Activated naive CD8-positive, alpha-beta T cell (primary cell): ENCODE data around the gene FERMT2.

Experiments used
- H3K27ac Mint-ChIP-seq: one replicate; pipeline ENCODE4 v1.8.0; 2021; ENCODE audit warnings: mixed read lengths
- H3K27me3 Mint-ChIP-seq: one replicate; pipeline ENCODE4 v1.8.0; 2021; ENCODE audit warnings: mixed read lengths
- H3K36me3 Mint-ChIP-seq: one replicate; pipeline ENCODE4 v1.8.0; 2021; ENCODE audit warnings: mixed read lengths
- H3K4me1 Mint-ChIP-seq: one replicate; pipeline ENCODE4 v1.8.0; 2021; ENCODE audit warnings: low read depth, mixed read lengths
- H3K4me3 Mint-ChIP-seq: one replicate; pipeline ENCODE4 v1.8.0; 2021; ENCODE audit warnings: mild to moderate bottlenecking, mixed read lengths
- H3K9me3 Mint-ChIP-seq: one replicate; pipeline ENCODE4 v1.8.0; 2021; ENCODE audit warnings: low read depth, mixed read lengths

Gene FERMT2

GRCh38 chr14:52900731-52901130, 50.1 kb downstream of the FERMT2 start:
- Mint-ChIP-seq H3K4me3 (no peak overlapping the region), H3K27me3 (peaks cover 2% of the 10 kb centered on the region), H3K9me3 (no peaks in the 10 kb centered on the region), H3K27ac (no peak overlapping the region), H3K36me3 (no peaks in the 10 kb centered on the region), H3K4me1 (no peaks in the 10 kb centered on the region)

- peaks cover 2% of the 10 kb centered on the region for H3K27me3 Mint-ChIP-seq
- no peak overlapping the region for H3K4me3 Mint-ChIP-seq
- no peaks in the 10 kb centered on the region for H3K9me3 Mint-ChIP-seq
- H3K36me3 Mint-ChIP-seq: no peaks in the 10 kb centered on the region
- H3K27ac Mint-ChIP-seq: no peak overlapping the region
- peaks cover 6% of the 10 kb centered on the region for H3K4me1 Mint-ChIP-seq
These were observed 52.4 kb downstream of the FERMT2 start for GRCh38 chr14:52898496-52898895.

GRCh38 chr14:52895000-52895399, 55.9 kb downstream of the FERMT2 start:
- Mint-ChIP-seq H3K27ac (no peak overlapping the region), H3K4me1 (peaks cover 6% of the 10 kb centered on the region), H3K9me3 (no peaks in the 10 kb centered on the region), H3K36me3 (no peaks in the 10 kb centered on the region), H3K4me3 (no peak overlapping the region), H3K27me3 (no peaks in the 10 kb centered on the region)

GRCh38 chr14:52891800-52892199, 59.0 kb downstream of the FERMT2 start:
- no peak overlapping the region for H3K4me3 Mint-ChIP-seq
- no peaks in the 10 kb centered on the region for H3K27me3 Mint-ChIP-seq
- no peaks in the 10 kb centered on the region for H3K36me3 Mint-ChIP-seq
- peaks cover 6% of the 10 kb centered on the region for H3K4me1 Mint-ChIP-seq
- H3K27ac Mint-ChIP-seq: no peak overlapping the region
- no peaks in the 10 kb centered on the region for H3K9me3 Mint-ChIP-seq

- Mint-ChIP-seq H3K36me3 (no peaks in the 10 kb centered on the region), H3K4me3 (no peak overlapping the region), H3K4me1 (no peaks in the 10 kb centered on the region), H3K27me3 (no peaks in the 10 kb centered on the region), H3K9me3 (no peaks in the 10 kb centered on the region), H3K27ac (no peak overlapping the region)
These were observed 61.7 kb downstream of the FERMT2 start for GRCh38 chr14:52888839-52889838.

GRCh38 chr14:52888159-52888558, 62.7 kb downstream of the FERMT2 start:
- H3K27ac Mint-ChIP-seq: no peak overlapping the region
- no peaks in the 10 kb centered on the region for H3K4me1 Mint-ChIP-seq
- no peaks in the 10 kb centered on the region for H3K9me3 Mint-ChIP-seq
- H3K27me3 Mint-ChIP-seq: no peaks in the 10 kb centered on the region
- no peak overlapping the region for H3K4me3 Mint-ChIP-seq
- H3K36me3 Mint-ChIP-seq: peaks cover 3% of the 10 kb centered on the region

GRCh38 chr14:52885230-52885629, 65.6 kb downstream of the FERMT2 start:
- Mint-ChIP-seq H3K9me3 (no peaks in the 10 kb centered on the region), H3K4me1 (no peaks in the 10 kb centered on the region), H3K36me3 (peaks cover 3% of the 10 kb centered on the region), H3K4me3 (no peak overlapping the region), H3K27ac (no peak overlapping the region), H3K27me3 (no peaks in the 10 kb centered on the region)

GRCh38 chr14:52883658-52884057, 67.2 kb downstream of the FERMT2 start:
- H3K36me3 Mint-ChIP-seq: peaks cover 3% of the 10 kb centered on the region
- H3K27ac Mint-ChIP-seq: no peak overlapping the region
- no peak overlapping the region for H3K4me3 Mint-ChIP-seq
- H3K27me3 Mint-ChIP-seq: no peaks in the 10 kb centered on the region
- H3K4me1 Mint-ChIP-seq: no peaks in the 10 kb centered on the region
- H3K9me3 Mint-ChIP-seq: no peaks in the 10 kb centered on the region

GRCh38 chr14:52882824-52883223, 68.0 kb downstream of the FERMT2 start:
- Mint-ChIP-seq H3K27ac (no peak overlapping the region), H3K4me1 (no peaks in the 10 kb centered on the region), H3K9me3 (no peaks in the 10 kb centered on the region), H3K36me3 (peaks cover 3% of the 10 kb centered on the region), H3K27me3 (peaks cover 2% of the 10 kb centered on the region), H3K4me3 (no peak overlapping the region)

GRCh38 chr14:52879958-52880357, 70.9 kb downstream of the FERMT2 start:
- Mint-ChIP-seq H3K27ac (no peak overlapping the region), H3K4me3 (no peak overlapping the region)

GRCh38 chr14:52878946-52879345, 71.9 kb downstream of the FERMT2 start:
- Mint-ChIP-seq H3K27me3 (peaks cover 2% of the 10 kb centered on the region), H3K9me3 (no peaks in the 10 kb centered on the region), H3K27ac (no peak overlapping the region), H3K4me3 (no peak overlapping the region), H3K36me3 (peaks cover 1% of the 10 kb centered on the region), H3K4me1 (no peaks in the 10 kb centered on the region)

More at GRCh38 chr14:52879958-52880357, 70.9 kb downstream of the FERMT2 start:
- H3K36me3 Mint-ChIP-seq: peaks cover 3% of the 10 kb centered on the region
- no peaks in the 10 kb centered on the region for H3K4me1 Mint-ChIP-seq
- no peaks in the 10 kb centered on the region for H3K9me3 Mint-ChIP-seq
- peaks cover 2% of the 10 kb centered on the region for H3K27me3 Mint-ChIP-seq

- H3K9me3 Mint-ChIP-seq: no peaks in the 10 kb centered on the region
- H3K27me3 Mint-ChIP-seq: peaks cover 2% of the 10 kb centered on the region
- no peaks in the 10 kb centered on the region for H3K4me1 Mint-ChIP-seq
- H3K27ac Mint-ChIP-seq: no peak overlapping the region
- no peak overlapping the region for H3K4me3 Mint-ChIP-seq
- no peaks in the 10 kb centered on the region for H3K36me3 Mint-ChIP-seq
These were observed 72.4 kb downstream of the FERMT2 start for GRCh38 chr14:52878469-52878868.

GRCh38 chr14:52877628-52878027, 73.2 kb downstream of the FERMT2 start:
- no peaks in the 10 kb centered on the region for H3K4me1 Mint-ChIP-seq
- no peaks in the 10 kb centered on the region for H3K36me3 Mint-ChIP-seq
- H3K27ac Mint-ChIP-seq: no peak overlapping the region
- no peak overlapping the region for H3K4me3 Mint-ChIP-seq
- H3K27me3 Mint-ChIP-seq: peaks cover 2% of the 10 kb centered on the region
- H3K9me3 Mint-ChIP-seq: no peaks in the 10 kb centered on the region

GRCh38 chr14:52876806-52877205, 74.0 kb downstream of the FERMT2 start:
- Mint-ChIP-seq H3K4me1 (no peaks in the 10 kb centered on the region), H3K9me3 (no peaks in the 10 kb centered on the region), H3K27ac (no peak overlapping the region), H3K36me3 (no peaks in the 10 kb centered on the region), H3K4me3 (no peak overlapping the region), H3K27me3 (peaks cover 2% of the 10 kb centered on the region)

GRCh38 chr14:52876311-52876710, 74.5 kb downstream of the FERMT2 start:
- H3K27ac Mint-ChIP-seq: no peak overlapping the region
- no peaks in the 10 kb centered on the region for H3K9me3 Mint-ChIP-seq
- no peaks in the 10 kb centered on the region for H3K4me1 Mint-ChIP-seq
- peaks cover 2% of the 10 kb centered on the region for H3K27me3 Mint-ChIP-seq
- H3K36me3 Mint-ChIP-seq: no peaks in the 10 kb centered on the region
- no peak overlapping the region for H3K4me3 Mint-ChIP-seq

- H3K4me3 Mint-ChIP-seq: no peak overlapping the region
- H3K9me3 Mint-ChIP-seq: no peaks in the 10 kb centered on the region
- no peaks in the 10 kb centered on the region for H3K4me1 Mint-ChIP-seq
- peaks cover 2% of the 10 kb centered on the region for H3K27me3 Mint-ChIP-seq
- no peaks in the 10 kb centered on the region for H3K36me3 Mint-ChIP-seq
- no peak overlapping the region for H3K27ac Mint-ChIP-seq
These were observed 75.1 kb downstream of the FERMT2 start for GRCh38 chr14:52875707-52876106.
